Esophagus mucosa (tissue), 1 donor: ENCODE measurements around the gene TMEM131L. TPM values are rescaled to one million over a fixed set of nuclear protein-coding genes. Genes with fewer than 3 reads are reported as not detected.
A peak's percentile ranks its signal among the peaks of the same experiment; 100 is the strongest.

Experiments
- ATAC-seq: fragments of 200-7000 bp; cut with Tn5 transposase; one replicate; pipeline ENCODE4 v1.9.1; 2020
- total RNA-seq: library from RNA; stranded (reverse); gene quantifications from one replicate; pipeline ENCODE4 v1.2.4, GENCODE V29; 2023
- donor health status: DM: yes; HTN: yes; CAD: no.

Gene TMEM131L
- total RNA-seq, 1 donor from 2014 or later: 14.7 TPM

GRCh38 chr4:153622778-153623240, 156.6 kb downstream of the TMEM131L start:
- ATAC-seq: no peak

- no peak for ATAC-seq
Observed at GRCh38 chr4:153623491-153623890, 157.3 kb downstream of the TMEM131L start.

- no peak for ATAC-seq
Observed at GRCh38 chr4:153628796-153629315, 162.7 kb downstream of the TMEM131L start.

GRCh38 chr4:153629776-153630175, 163.6 kb downstream of the TMEM131L start:
- no peak for ATAC-seq

- ATAC-seq: peak; percentile 61
Observed at GRCh38 chr4:153634738-153635353, 168.7 kb downstream of the TMEM131L start.

- no peak for ATAC-seq
Observed at GRCh38 chr4:153635846-153636245, 169.7 kb downstream of the TMEM131L start.

GRCh38 chr4:153637201-153637600, 171.0 kb downstream of the TMEM131L start:
- no peak for ATAC-seq

- no peak for ATAC-seq
Observed at GRCh38 chr4:153638011-153638410, 171.9 kb downstream of the TMEM131L start.

- ATAC-seq: no peak
Observed at GRCh38 chr4:153638999-153639398, 172.8 kb downstream of the TMEM131L start.

GRCh38 chr4:153639833-153640802, 174.0 kb downstream of the TMEM131L start:
- no peak for ATAC-seq

- no peak for ATAC-seq
Observed at GRCh38 chr4:153641532-153641931, 175.4 kb downstream of the TMEM131L start.

GRCh38 chr4:153643406-153644383, 177.5 kb downstream of the TMEM131L start:
- peak; percentile 80 for ATAC-seq

GRCh38 chr4:153645183-153645582, 179.0 kb downstream of the TMEM131L start:
- no peak for ATAC-seq

- no peak for ATAC-seq
Observed at GRCh38 chr4:153646261-153646660, 180.1 kb downstream of the TMEM131L start.

- no peak for ATAC-seq
Observed at GRCh38 chr4:153646978-153647377, 180.8 kb downstream of the TMEM131L start.

- ATAC-seq: no peak
Observed at GRCh38 chr4:153647975-153648374, 181.8 kb downstream of the TMEM131L start.

- peak; percentile 15 for ATAC-seq
Observed at GRCh38 chr4:153649572-153649991, 183.4 kb downstream of the TMEM131L start.

GRCh38 chr4:153651116-153651515, 185.0 kb downstream of the TMEM131L start:
- ATAC-seq: peak; percentile 16

- ATAC-seq: peak; percentile 83
Observed at GRCh38 chr4:153651587-153651986, 185.4 kb downstream of the TMEM131L start.

GRCh38 chr4:153652051-153652784, 186.1 kb downstream of the TMEM131L start:
- ATAC-seq: peak; percentile 68

GRCh38 chr4:153655002-153655541, 188.9 kb downstream of the TMEM131L start:
- ATAC-seq: no peak
